SH-SY5Y (cell line): Measurements from ENCODE around the gene IL1RN.

Source experiments
- GATA2 ChIP-seq: IDR thresholded peaks from 2 replicates; pipeline ENCODE4 v1.6.1; 2011; ENCODE audit warnings: mild to moderate bottlenecking, low read depth, low read length
- GATA3 ChIP-seq: IDR thresholded peaks from 2 replicates; pipeline ENCODE4 v1.6.1; 2011; ENCODE audit warnings: low read depth, mild to moderate bottlenecking, low read length, moderate library complexity

Gene IL1RN

DNA sequence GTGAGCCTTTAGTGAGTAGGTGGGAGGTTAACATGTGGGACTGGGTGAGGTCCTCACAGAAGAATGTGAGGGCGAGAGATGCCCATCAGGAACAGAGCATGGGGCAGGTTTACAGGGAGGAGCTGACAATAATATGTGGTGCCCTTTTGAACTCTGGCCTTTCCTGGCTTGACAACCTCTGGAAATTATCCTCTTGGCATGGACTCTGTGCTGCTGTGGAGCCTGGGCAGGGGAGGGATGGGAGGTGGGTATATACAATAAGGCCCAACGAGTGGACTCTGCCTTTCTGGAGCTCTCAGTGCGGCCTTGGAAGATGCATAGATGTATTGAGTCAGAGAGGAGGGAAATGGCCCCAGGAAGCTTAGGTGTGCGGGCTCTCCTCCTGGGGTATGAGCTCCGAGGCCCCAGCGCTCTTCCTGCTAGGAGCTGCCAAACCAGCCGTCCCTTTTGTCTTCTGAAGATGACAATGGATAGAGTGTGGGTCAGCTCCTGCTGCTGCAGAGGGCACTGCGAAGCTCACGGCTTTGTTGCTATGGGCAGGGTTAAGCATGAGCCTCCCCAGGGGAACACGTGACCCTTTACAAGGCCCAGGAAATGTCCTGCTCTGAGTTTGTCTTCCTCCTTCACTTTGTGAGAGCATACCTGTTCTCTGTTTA lies 37.7 kb downstream of the IL1RN start:
- TF ChIP-seq GATA3 (no peak), GATA2 (no peak)

DNA sequence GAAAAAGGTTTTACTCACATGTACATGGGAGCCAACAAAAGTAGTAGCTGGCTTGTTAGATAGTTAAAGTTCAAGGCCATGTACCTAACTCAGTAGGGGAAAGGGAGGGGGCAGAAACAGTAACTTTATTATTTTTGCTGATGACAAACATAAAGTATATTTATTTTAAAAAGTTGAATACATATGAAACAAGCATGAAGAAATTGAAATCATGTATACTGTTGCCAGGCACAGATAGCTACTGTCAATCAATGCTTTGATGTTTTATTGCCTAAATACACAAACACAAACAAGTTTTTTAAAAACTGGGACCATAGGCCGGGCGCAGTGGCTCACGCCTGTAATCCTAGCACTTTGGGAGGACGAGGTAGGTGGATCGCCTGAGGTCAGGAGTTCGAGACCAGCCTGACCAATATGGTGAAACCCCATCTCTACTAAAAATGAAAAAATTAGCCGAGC lies 38.8 kb downstream of the IL1RN start:
- no peak for TF ChIP-seq GATA3
- TF ChIP-seq GATA2 = no peak

DNA sequence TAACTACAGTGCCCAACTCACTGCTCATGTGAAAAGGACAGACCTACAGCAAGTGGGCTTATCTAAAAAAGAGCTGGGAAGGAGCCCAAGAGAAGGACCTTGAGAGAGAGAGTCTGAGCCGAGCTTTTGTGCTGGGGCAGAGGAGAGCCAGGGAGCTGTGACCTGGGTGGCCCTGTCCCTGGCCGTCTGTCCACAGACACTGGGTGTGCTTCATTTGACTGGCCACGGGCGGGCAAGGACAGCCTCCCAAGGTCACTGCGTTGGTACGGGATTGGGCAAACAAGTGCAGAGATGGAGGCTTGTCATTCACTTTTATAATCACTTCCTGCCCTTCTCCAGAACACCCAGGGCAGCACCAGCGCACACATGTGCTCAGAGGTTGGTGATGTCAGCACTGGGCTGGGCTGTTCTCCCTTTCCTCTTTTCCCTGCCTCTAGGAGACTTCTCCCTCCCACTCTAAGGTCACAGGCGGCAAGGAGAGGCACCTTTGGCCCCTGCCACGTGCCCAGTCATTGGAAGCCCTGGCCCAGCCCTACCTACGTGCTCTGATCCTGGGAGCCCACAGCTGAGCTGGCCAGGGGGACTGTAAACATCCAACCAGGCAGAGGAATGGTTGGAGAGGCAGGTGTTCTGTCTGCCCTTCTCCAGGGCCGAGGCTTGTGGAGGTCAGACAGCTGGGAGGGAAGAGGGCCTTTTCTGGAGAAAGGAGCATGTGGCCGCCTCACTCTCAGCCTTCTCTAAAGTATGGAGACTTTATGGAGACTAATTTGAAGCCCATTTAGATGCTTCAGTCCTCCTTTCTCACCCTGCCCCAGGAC lies 39.9 kb downstream of the IL1RN start:
- TF ChIP-seq GATA2 (no peak), GATA3 (no peak)

DNA sequence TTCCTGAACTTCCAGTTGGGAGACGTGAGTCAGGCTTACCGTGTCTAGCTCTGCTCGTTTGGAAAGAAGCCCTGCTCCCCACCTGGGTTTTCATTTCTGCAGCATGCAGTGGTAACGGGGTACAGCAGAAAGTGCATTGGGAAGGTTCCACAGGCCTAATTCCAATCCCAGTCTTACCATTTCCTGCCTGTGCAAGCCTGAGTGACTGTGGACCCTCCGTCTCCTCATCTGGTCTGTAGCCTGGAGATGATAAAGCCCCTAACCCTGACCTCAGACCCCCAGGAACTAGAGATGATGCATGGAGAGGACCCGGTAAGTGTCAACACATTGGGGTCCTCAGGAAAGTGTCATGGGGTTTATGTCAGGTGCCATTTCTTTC lies 40.6 kb downstream of the IL1RN start:
- TF ChIP-seq GATA3 (no peak), GATA2 (no peak)

DNA sequence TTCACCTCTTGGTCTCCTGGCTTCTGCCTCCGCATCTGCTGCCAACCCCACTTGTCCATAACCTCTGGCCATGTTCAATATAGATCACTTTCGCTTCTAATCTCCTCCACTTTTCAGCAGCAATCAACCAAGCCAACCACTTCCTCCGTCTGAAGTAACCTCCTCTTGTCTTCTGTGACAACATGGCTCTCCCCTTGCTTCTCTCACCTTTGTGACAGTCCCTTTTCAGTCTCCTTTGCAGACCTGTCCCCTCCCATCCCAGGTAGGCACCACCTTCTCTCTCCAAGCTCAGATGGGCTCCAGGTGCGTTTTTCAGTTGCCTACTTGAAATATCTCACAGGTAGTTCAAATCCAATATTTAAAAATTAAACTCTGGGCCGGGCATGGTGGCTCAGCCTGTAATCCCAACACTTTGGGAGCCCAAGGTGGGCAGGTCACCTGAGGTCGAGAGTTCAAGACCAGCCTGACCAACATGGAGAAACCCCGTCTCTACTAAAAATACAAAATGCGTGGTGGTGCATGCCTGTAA lies 41.7 kb downstream of the IL1RN start:
- TF ChIP-seq GATA3 (no peak), GATA2 (no peak)

DNA sequence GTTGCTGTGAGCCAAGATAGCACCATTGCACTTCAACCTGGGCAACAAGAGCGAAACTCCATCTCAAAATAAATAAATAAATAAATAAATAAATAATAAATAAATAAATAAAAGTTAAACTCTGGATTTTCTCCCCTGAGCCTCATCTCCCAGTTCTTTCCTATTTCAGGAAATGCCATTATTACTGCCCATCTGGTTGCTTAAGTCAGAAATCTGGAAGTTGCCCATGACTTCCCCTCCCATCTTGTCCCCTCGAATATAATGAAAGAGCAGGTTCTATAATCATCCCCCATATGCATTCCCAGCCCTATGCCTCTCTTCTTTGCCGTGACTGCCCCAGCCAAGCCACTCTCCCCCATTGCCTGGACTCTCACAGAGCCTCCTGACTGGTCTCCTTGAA lies 42.2 kb downstream of the IL1RN start:
- TF ChIP-seq GATA3 = no peak
- no peak for TF ChIP-seq GATA2

DNA sequence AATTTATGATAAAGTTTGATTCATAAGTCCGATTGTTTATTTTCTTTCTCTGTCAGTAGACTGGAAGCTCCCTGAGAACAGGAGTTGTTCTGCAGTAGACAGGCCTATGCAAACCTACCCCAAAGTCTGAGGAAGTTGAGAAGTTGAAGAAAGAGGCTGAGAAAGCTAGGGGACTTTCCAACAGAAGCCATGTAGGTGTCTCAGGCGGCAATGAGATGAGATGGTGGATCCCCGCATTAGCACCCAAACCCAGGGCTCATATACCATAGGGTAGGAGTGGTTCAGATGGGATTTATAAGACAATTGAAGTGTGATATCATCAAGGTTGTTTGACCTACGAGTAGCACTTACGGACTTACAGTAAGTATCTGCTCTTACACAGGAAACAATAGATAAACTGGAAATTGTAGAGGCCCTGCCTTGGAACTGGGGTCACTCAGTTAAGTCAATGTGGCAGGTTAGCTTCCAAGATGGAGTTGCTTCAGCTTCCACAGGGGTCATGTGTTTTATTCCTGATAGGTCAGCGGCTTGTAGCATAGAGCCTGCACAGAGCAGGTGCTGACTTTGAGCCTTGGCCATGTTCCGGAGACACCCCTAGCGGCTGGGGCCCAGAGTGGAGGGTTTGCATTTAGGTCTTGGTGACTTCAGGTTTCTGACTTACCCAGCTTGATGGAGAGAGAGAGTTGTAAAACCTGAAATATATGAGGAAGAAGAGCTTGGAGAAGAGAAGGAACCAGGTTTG lies 44.1 kb downstream of the IL1RN start:
- no peak for TF ChIP-seq GATA2
- TF ChIP-seq GATA3 = no peak

DNA sequence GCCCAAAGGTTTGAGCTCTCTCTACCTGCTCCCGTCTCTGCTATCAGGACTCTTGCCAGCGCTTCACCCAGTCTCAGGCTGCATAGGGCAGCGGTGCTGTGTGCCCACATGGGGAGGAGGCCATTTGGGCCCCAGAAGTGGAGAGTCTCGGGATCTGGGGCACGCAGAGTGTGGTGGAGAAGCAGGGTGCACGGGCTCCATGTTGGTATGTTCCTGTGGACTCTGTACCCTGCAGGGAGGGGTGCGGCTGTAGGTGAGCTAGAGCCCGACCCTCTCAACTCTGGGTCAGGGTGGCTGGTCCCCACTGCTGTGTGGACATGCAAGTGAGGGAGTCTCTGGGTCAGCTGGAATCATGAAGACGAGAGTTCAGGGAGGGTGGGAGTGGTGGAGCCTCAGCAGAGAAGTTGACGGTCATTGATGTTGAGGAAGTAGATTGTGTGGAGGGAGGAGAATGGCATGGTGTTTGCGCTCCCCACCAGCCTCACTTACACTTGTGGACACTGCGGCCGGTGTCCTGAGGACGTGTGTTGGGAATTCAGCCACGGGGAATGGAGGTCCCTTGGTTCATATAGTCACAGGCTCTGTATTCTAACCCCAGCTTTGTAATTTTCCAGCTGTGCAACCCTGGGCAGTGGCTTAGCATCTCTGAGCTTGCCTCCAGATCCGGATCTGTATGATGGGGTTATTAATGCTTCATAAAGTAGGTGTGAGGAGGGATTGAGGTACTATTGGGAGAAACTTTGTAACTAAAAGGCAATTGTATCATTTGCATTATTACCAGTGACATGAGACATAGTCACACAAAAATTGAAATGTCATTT lies 45.5 kb downstream of the IL1RN start:
- TF ChIP-seq GATA2 (no peak), GATA3 (no peak)

DNA sequence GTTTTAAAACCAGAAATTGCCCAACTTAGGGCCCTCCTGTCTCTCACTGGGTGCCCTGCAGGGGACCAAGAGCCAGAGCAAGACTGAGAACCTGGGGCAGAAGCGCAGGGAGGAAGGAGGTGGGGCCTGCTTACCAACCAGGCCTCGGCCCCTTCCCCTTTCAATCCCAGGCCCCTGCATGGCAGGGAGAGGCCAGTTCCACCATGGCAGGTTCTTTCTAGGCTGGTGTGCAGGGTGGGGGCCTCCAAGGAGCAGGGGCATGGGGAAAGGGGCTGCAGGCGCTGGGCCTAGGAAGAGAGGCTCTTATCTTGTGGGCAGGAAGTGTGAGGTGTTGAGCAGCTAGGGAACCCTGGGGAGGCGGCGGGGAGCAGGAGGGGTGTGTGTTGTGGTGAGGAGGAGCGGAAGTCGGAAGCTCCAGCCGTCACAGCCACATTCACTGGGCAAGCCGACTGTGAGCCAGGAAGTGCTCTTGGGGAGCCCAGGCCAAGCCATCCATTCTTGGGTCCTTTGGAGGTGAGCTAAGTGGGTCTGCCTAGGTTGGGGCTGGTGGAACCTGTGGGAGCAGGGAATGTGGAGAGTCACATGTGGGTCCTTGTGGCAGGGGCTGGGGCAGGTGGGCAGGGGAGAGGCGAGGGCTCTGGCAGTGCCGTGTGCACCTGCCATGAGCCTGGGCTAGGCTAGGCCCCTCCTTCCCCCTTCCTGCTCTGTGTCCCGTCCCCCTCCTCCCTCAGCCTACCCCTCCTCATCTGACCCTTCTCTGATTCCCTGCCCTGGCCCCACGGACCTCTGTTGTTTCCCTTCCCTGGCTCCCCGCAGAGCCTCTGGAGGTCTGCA lies 46.4 kb downstream of the IL1RN start, which contains the start of gene PSD4:
TSS of gene PSD4 (plus strand) at position 430 of the 834 bp plus-strand sequence. CDS start 8,486 bp downstream, outside the sequence.
- TF ChIP-seq GATA2 = no peak
- no peak for TF ChIP-seq GATA3

DNA sequence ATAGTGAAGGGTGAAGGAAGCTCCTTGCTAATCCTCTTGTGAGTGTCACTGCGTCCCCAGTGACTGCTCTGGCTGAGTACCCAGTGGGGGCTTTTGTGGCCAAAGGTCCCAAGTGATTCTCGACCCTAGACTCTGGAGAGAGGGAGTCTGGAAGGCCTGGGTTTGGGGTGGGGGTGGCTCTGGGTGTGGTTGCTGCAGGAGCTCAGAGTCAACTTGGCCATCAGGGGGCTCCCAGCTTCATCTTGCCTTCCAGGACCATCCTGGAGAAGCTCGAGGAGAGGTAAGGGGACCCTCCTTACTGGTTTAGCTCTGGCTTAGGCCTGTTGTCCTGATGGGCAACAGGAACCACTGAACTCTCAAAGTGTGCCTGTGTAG lies 47.0 kb downstream of the IL1RN start:
- no peak for TF ChIP-seq GATA2
- TF ChIP-seq GATA3 = no peak

DNA sequence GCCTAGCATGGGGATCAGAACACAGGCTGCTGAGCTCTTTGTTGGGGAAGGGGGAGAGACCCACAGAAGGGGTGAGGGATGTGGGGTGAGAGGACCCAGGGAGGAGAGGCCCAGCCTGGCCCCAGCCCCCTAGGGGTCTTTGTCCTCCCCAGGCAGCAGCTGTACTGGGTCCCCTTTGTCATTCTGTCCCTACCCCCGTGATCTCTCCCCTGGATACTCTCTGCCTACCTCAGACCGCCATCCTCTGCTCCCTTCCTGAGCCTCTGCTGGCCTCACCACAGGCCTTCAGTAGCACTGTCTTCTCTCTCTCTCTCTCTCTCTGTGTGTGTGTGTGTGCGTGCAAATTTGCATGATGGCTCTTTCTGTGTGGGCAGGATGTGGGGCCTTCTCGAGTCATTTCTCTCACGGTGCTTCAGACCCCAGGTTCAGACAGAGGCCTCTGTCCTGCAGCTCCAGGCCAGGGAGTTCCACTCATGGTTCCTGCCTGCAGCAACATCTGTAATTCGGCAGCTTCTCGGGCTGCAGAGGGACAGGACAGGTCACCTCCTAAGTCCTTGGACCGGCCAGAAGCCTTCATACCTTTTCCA lies 47.7 kb downstream of the IL1RN start:
- TF ChIP-seq GATA2 = no peak
- TF ChIP-seq GATA3 = no peak

DNA sequence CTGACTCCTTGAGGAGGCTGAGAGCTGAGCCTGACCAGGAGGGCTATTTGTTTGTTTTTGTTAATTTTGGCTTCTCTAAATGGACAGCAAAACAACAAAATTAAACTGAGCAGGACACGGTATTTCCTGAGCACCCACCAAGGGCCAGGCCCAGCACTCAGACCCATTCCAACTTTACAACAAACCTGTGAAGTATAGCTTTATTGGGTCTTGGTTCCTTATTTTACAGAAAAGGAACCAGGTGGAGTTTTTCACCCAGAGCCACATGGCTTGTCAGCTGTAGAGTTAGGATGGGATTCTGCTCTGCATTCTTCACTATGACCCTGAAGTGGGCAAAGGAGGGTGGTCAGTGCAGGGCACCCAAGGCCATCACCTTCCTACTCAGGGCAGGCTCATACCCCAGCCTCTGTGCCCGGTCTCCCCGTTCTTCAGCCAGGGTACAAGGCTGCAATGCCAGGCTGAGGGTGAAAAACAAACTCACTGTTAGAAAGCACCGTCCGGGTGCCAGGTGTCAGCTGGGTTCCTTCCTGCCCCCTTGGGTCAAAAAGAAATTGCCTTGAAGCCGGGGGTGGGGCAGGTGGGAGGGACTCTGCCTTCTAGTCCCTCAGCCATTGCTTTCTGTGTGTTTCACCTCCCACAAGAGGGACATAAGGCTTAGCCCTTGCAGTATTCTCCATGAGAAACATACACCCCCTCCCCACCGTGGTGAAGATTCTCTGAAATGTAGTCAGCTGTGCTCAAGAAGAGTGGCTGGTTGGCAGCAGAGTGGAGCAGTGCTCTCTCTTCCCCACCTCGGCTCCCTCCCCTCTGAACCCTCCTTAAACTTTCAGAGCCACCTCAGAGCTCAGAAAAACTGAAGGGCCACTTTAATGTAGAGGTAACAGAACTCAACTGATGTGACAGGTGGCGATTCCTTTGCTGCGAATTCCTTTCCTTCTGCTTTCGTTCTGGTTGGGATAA lies 48.6 kb downstream of the IL1RN start:
- TF ChIP-seq GATA3 (no peak), GATA2 (no peak)
